GM21367 (cell line): Measurements from ENCODE around the gene EOMES.
A peak's percentile ranks its signal among the peaks of the same experiment; 100 is the strongest.

Experiments used
- ATAC-seq: cut with Tn5 transposase; IDR thresholded peaks from one replicate; pipeline ENCODE4 v1.9.1; 2021; ENCODE audit not compliant: unreplicated experiment

EOMES gene

DNA sequence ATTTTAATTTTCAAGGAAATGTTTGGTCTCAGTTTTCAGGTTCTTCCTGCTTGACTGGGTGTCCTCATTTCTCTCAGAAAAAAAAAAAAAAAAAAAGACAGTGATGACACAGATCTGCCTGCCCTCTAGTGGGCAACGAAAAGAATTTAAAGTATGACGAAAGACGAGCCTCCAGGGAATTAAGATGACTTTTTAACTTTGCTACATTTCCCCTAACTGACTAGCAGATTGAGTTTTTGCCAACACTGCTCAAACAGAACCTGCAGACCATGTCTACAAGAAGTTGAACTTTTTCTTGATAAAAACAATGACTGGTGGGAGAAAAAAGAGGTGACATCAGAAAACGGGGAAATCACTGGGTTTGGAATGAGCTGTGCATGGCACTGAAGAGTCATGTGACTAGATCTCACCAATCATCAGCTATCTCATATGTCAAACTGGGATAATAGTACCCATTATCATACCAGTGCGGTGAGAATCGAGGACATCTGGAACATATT is 40.8 kb downstream of the EOMES start:
- ATAC-seq = peak; percentile 69

GRCh38 chr3:27680517-27681246 is 41.4 kb downstream of the EOMES start:
- peak; percentile 8 for ATAC-seq

- ATAC-seq = no peak
These were observed 42.4 kb downstream of the EOMES start for GRCh38 chr3:27679691-27680090.

GRCh38 chr3:27678234-27678633 is 43.9 kb downstream of the EOMES start:
- ATAC-seq = no peak

DNA sequence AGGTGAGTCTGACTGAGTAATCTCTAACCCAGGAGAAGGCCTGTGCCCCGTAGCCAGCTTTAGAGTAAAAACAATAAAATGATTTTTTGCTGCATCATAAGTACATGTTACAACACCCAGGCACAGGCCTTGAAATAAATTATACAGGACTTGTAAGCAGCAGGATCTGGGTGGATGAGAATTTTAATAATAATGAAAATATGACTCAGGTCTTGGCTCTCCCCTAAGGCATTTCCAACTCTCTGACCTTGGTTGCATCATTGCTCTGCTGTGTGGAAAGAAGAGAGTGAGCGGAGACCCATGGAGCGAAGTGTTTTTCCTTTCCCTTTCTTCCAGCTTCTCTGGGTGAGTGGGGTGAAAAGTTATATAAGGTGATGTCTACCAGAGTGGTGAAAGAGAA is 44.6 kb downstream of the EOMES start:
- no peak for ATAC-seq

DNA sequence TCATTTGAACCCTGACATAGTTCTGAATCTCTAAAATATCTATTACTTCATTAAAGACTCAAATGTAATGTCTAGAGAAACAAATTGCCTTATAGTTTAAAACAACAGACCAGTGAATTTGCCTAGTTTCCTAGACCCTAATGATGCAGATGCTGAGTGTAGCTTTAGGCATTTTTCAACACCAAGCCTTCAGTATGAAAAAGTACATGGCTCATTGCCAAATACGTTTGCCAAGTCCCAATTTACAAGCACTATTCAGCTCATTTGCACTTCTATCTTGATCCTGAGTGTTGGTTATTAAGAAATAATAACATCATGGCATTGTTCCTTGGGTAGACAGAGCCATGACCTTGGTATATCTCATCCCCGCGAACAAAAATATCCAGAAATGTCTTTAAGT is 46.8 kb downstream of the EOMES start:
- no peak for ATAC-seq

GRCh38 chr3:27673701-27674100 is 48.4 kb downstream of the EOMES start:
- ATAC-seq = no peak

- ATAC-seq = no peak
These were observed 51.0 kb downstream of the EOMES start for GRCh38 chr3:27671101-27671500.

DNA sequence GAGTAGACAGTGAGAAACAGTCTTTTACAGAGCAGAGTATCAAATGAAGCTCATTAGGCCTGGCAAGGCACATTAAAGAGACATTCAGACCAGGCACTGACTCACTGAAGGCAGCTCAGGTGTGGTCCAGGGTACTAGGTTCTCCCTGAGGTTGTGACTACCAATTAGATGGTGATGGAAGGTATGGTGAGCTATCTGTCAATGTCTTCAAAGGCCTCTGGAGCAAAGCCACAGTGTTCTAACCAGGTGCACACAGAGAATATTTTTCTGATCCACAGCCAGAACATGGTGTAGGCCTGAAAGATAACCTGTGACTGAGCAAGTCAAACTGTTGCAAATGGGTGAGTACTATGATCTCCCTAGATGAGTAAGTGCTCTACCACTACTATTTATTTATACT is 51.5 kb downstream of the EOMES start:
- no peak for ATAC-seq

DNA sequence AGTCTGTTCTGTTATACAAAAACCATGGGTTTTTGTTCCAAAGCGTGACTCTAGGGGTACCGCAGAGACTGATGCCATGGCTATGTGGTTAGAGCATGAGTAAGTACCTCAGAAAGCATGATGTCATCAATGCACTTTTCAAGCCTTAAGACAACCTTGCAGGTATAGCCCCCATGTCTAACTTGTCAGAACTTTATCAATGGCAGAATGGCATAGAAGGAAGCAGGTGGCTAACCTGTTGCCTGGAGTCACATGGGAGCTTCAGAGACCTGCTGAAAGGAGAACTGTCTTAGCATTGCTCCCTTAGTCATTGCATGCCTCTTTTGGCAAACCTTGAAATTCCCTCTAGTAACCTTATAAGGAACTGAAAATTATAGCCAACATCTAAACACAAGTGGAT is 52.5 kb downstream of the EOMES start:
- ATAC-seq = peak; percentile 35

- no peak for ATAC-seq
These were observed 54.4 kb downstream of the EOMES start for GRCh38 chr3:27667751-27668150.

DNA sequence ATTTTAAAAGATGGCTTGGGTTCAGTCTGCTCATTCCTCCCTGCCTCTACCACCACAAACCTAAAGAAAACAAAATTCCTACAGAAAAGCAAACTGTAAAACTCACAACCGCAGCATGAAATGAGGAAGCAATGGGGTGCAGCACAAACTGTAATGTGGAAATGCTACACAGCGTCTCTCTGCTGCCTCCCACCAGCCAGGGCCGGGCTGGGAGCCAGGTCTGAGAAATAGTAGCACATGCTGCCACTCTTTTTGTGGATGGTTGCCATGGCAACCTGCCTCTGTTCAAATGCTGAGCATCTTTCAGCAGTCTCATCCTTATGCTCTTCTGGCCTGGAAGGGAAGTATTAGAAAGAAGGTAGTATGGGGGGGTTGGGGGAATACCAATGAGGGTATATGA is 55.4 kb downstream of the EOMES start:
- ATAC-seq = no peak

DNA sequence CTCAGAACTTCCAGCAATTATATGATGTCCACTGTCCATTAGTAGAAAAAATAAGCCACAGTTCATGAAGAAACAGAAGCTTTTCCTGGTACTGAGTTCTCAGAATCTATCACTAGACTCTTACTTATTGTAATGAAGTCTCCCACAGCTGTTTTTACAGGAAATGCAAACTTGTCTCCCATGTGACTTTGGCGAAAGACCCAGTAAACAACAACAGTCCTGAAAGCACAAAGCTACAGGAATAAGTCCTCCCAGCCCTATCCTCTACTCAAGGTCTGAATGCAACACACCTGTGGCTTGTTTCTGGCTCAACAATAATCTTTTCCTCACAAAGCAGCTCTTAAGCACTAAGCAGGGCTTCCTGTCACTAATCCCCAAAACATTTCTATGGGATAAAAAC is 55.9 kb downstream of the EOMES start:
- ATAC-seq = peak; percentile 68
